ENCODE results near the gene LRP1B.

Gene LRP1B

GRCh38 chr2:140593132-140593531 lies 1537.7 kb downstream of the LRP1B start:
- Histone ChIP-seq H3K4me2 (ENCODE audit: low read depth, low read length) (no peak overlapping the region), H3K9me3 (replicated peaks; ENCODE audit: insufficient read depth, low read length) (no peaks in the 10 kb centered on the region), H3F3A (ENCODE audit: insufficient read depth, low read length) (no peaks in the 10 kb centered on the region), H3K4me3 (ENCODE audit: low read length) (no peak overlapping the region), H2AFZ (ENCODE audit: low read length) (no peak overlapping the region), H4K20me1 (ENCODE audit: insufficient read depth, low read length) (no peaks in the 10 kb centered on the region), H3K27ac (ENCODE audit: low read length) (no peak overlapping the region), H3K9ac (ENCODE audit: low read length) (no peak overlapping the region), H3K36me3 (replicated peaks; ENCODE audit: insufficient read depth, low read length) (no peaks in the 10 kb centered on the region), H3K4me1 (ENCODE audit: low read length) (no peaks in the 10 kb centered on the region), H3K27me3 (replicated peaks; ENCODE audit: insufficient read depth, low read length) (no peaks in the 10 kb centered on the region), H3K9me2 (replicated peaks; ENCODE audit: insufficient read depth, low read length) (no peaks in the 10 kb centered on the region), H3K79me2 (ENCODE audit: low read length) (no peaks in the 10 kb centered on the region)
- no peak for DNase-seq
- TF ChIP-seq EZH2 (optimal IDR thresholded peaks at IDR 0.05; ENCODE audit: low read depth, low read length) (no peak), CTCF (IDR thresholded peaks at IDR 0.05; ENCODE audit: low read length) (no peak), EZH2phosphoT487 (IDR thresholded peaks at IDR 0.05; ENCODE audit: low read length) (no peak)

GRCh38 chr2:140589696-140590095 lies 1541.1 kb downstream of the LRP1B start:
- no peak for TF ChIP-seq EZH2phosphoT487 (IDR thresholded peaks at IDR 0.05; ENCODE audit: low read length)
- TF ChIP-seq CTCF (IDR thresholded peaks at IDR 0.05; ENCODE audit: low read length): no peak
- no peak for TF ChIP-seq EZH2 (optimal IDR thresholded peaks at IDR 0.05; ENCODE audit: low read depth, low read length)
- H3K4me1 ChIP-seq (ENCODE audit: low read length): no peaks in the 10 kb centered on the region
- no peaks in the 10 kb centered on the region for H3K79me2 ChIP-seq (ENCODE audit: low read length)
- no peaks in the 10 kb centered on the region for H4K20me1 ChIP-seq (ENCODE audit: insufficient read depth, low read length)
- H3K27ac ChIP-seq (ENCODE audit: low read length): no peak overlapping the region
- no peak overlapping the region for H3K9ac ChIP-seq (ENCODE audit: low read length)
- no peaks in the 10 kb centered on the region for H3K27me3 ChIP-seq (replicated peaks; ENCODE audit: insufficient read depth, low read length)
- no peaks in the 10 kb centered on the region for H3F3A ChIP-seq (ENCODE audit: insufficient read depth, low read length)
- no peaks in the 10 kb centered on the region for H3K36me3 ChIP-seq (replicated peaks; ENCODE audit: insufficient read depth, low read length)
- H3K4me3 ChIP-seq (ENCODE audit: low read length): no peak overlapping the region
- no peak overlapping the region for H3K4me2 ChIP-seq (ENCODE audit: low read depth, low read length)
- no peak for DNase-seq
- no peak overlapping the region for H2AFZ ChIP-seq (ENCODE audit: low read length)
- H3K9me3 ChIP-seq (replicated peaks; ENCODE audit: insufficient read depth, low read length): no peaks in the 10 kb centered on the region
- H3K9me2 ChIP-seq (replicated peaks; ENCODE audit: insufficient read depth, low read length): no peaks in the 10 kb centered on the region

- DNase-seq: no peak
- TF ChIP-seq EZH2phosphoT487 (IDR thresholded peaks at IDR 0.05; ENCODE audit: low read length) (no peak), EZH2 (optimal IDR thresholded peaks at IDR 0.05; ENCODE audit: low read depth, low read length) (no peak), CTCF (IDR thresholded peaks at IDR 0.05; ENCODE audit: low read length) (no peak)
- Histone ChIP-seq H3K79me2 (ENCODE audit: low read length) (no peaks in the 10 kb centered on the region), H4K20me1 (ENCODE audit: insufficient read depth, low read length) (no peaks in the 10 kb centered on the region), H3K9me3 (replicated peaks; ENCODE audit: insufficient read depth, low read length) (no peaks in the 10 kb centered on the region), H3K27me3 (replicated peaks; ENCODE audit: insufficient read depth, low read length) (no peaks in the 10 kb centered on the region), H2AFZ (ENCODE audit: low read length) (no peak overlapping the region), H3K36me3 (replicated peaks; ENCODE audit: insufficient read depth, low read length) (no peaks in the 10 kb centered on the region), H3K9ac (ENCODE audit: low read length) (no peak overlapping the region), H3K27ac (ENCODE audit: low read length) (no peak overlapping the region), H3K4me3 (ENCODE audit: low read length) (no peak overlapping the region), H3K9me2 (replicated peaks; ENCODE audit: insufficient read depth, low read length) (no peaks in the 10 kb centered on the region), H3F3A (ENCODE audit: insufficient read depth, low read length) (no peaks in the 10 kb centered on the region), H3K4me1 (ENCODE audit: low read length) (no peaks in the 10 kb centered on the region), H3K4me2 (ENCODE audit: low read depth, low read length) (no peak overlapping the region)
These were observed 1541.5 kb downstream of the LRP1B start for GRCh38 chr2:140589273-140589672.
